ENCODE data around the gene GNAZ.

DNA sequence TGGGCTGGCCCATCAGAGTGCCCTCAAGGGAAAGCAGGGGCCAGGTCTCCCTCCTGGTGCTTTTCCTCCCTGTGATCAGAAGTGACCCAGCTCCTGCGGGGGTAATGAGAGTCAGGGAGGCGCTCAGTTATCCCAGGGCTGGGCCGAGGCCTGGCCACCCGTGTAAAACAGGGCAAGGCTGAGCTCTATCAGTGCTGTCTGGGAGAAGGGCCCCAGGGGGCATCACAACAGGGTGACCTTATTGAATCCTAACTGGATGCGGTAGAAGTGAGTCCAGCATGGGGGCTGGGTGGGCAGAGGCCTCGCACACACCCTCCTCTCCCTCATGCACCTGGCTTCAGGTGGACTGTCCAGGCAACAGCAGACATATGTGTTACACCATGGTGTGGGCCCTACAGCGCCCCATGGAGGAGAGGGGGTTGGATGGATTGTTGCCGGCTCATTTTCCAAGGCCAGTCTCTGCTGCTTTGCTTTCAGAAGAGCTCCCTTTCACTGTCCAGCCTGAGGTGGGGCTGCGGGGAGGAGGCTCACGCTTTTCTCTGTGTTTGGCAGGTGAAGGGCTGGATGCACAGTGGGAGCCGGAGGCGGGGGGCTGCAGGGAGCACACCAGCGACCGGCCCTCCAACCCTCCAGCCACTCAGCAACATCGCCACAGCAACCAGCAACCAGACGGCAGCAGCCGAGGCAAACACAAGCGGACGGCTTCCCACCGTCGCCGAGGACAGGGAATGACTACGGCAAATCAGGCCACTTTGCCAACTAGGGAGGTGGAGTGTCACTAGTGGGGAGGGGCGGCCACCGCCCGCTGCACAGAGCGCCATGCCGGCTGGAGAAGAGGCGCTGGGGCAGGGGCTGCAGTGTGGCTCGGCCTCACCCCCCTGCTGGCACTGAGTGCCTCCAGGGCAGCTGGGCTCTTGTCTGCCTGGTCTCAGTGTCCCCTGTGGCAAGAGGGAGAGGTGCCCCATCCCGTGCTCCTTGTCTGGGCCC, 24.7 kb downstream of the GNAZ start:
- TF ChIP-seq, protein P1, sequence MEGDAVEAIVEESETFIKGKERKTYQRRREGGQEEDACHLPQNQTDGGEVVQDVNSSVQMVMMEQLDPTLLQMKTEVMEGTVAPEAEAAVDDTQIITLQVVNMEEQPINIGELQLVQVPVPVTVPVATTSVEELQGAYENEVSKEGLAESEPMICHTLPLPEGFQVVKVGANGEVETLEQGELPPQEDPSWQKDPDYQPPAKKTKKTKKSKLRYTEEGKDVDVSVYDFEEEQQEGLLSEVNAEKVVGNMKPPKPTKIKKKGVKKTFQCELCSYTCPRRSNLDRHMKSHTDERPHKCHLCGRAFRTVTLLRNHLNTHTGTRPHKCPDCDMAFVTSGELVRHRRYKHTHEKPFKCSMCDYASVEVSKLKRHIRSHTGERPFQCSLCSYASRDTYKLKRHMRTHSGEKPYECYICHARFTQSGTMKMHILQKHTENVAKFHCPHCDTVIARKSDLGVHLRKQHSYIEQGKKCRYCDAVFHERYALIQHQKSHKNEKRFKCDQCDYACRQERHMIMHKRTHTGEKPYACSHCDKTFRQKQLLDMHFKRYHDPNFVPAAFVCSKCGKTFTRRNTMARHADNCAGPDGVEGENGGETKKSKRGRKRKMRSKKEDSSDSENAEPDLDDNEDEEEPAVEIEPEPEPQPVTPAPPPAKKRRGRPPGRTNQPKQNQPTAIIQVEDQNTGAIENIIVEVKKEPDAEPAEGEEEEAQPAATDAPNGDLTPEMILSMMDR (optimal IDR thresholded peaks at IDR 0.05 in 1 of 3, IDR thresholded peaks at IDR 0.05 in 1 of 3, conservative IDR thresholded peaks at IDR 0.05 in 1 of 3; ENCODE audit: extremely low read depth in 1 of 3, insufficient read depth in 2 of 3, low read length in 3 of 3) = no peak
- no peak for TF ChIP-seq EZH2 (IDR thresholded peaks at IDR 0.05; ENCODE audit: low read length)

Data from keratinocyte (primary cell).